ENCODE results near the gene HS6ST3.

DNA sequence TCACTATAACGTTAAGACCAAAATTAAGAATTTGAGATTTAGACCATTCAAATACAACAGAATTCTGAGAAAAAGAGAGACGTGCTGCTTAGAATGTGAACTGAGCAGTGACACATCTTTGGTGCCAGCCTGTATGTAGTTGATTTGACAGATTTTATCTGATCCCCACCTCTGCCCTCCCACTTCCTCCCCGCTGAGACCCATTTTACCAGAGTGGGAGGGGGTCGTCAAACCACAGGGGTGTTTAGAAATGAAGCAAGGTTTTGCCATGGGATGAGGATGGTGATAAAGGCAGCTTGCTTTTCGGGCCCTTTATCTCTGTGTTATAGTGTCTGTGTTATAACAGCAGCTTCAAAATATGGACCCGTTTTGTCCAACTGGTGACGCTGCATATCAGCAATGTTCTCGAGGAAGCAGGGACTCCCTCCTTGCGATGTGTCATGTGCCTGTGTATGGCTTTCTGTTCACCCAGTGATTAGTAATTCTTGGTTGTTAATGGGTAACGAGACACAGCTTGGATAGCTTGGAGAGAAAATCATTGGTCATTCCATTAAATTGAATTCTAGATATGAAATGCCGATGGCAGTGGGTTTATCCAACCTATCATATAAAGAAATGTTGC lies 125.0 kb downstream of the HS6ST3 start:
- TF ChIP-seq, protein P1, sequence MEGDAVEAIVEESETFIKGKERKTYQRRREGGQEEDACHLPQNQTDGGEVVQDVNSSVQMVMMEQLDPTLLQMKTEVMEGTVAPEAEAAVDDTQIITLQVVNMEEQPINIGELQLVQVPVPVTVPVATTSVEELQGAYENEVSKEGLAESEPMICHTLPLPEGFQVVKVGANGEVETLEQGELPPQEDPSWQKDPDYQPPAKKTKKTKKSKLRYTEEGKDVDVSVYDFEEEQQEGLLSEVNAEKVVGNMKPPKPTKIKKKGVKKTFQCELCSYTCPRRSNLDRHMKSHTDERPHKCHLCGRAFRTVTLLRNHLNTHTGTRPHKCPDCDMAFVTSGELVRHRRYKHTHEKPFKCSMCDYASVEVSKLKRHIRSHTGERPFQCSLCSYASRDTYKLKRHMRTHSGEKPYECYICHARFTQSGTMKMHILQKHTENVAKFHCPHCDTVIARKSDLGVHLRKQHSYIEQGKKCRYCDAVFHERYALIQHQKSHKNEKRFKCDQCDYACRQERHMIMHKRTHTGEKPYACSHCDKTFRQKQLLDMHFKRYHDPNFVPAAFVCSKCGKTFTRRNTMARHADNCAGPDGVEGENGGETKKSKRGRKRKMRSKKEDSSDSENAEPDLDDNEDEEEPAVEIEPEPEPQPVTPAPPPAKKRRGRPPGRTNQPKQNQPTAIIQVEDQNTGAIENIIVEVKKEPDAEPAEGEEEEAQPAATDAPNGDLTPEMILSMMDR (IDR thresholded peaks at IDR 0.05; ENCODE audit: extremely low read depth in 1 of 2, insufficient read depth in 1 of 2, low read depth in 1 of 2, low read length in 2 of 2) = no peak
- no peak for TF ChIP-seq EZH2 (IDR thresholded peaks at IDR 0.05; ENCODE audit: borderline replicate concordance, low read depth, low read length, severe bottlenecking)
- TF ChIP-seq, protein P2, sequence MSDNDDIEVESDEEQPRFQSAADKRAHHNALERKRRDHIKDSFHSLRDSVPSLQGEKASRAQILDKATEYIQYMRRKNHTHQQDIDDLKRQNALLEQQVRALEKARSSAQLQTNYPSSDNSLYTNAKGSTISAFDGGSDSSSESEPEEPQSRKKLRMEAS (IDR thresholded peaks at IDR 0.05; ENCODE audit: insufficient read depth, insufficient read length) = no peak
- no peak for TF ChIP-seq POLR2AphosphoS5 (IDR thresholded peaks at IDR 0.05; ENCODE audit: insufficient read depth, low read depth, low read length)

Measured in endothelial cell of umbilical vein (primary cell).